Activated T-cell treated with anti-CD3 and anti-CD28 coated beads, Interleukin-2, amount 50 U/mL, for 24 hours (primary cell): Measurements from ENCODE around the gene SRXN1.

Experiments used
- DNase-seq: peaks from one replicate; pipeline ENCODE4 v3.0.0-alpha.2; 2020
- H3K27ac Mint-ChIP-seq: 2 replicates; pipeline ENCODE4 v1.8.0; 2020; ENCODE audit warnings: mild to moderate bottlenecking, mixed read lengths
- H3K27me3 Mint-ChIP-seq: 2 replicates; pipeline ENCODE4 v1.8.0; 2020; ENCODE audit warnings: mixed read lengths
- H3K36me3 Mint-ChIP-seq: 2 replicates; pipeline ENCODE4 v1.8.0; 2020; ENCODE audit warnings: low read depth, mixed read lengths
- H3K4me1 Mint-ChIP-seq: 2 replicates; pipeline ENCODE4 v1.8.0; 2020; ENCODE audit warnings: low read depth, mixed read lengths
- H3K4me3 Mint-ChIP-seq: 2 replicates; pipeline ENCODE4 v1.8.0; 2020; ENCODE audit warnings: mild to moderate bottlenecking, moderate library complexity, mixed read lengths
- H3K9me3 Mint-ChIP-seq: 2 replicates; pipeline ENCODE4 v1.8.0; 2020; ENCODE audit warnings: mixed read lengths

The SRXN1 gene

DNA sequence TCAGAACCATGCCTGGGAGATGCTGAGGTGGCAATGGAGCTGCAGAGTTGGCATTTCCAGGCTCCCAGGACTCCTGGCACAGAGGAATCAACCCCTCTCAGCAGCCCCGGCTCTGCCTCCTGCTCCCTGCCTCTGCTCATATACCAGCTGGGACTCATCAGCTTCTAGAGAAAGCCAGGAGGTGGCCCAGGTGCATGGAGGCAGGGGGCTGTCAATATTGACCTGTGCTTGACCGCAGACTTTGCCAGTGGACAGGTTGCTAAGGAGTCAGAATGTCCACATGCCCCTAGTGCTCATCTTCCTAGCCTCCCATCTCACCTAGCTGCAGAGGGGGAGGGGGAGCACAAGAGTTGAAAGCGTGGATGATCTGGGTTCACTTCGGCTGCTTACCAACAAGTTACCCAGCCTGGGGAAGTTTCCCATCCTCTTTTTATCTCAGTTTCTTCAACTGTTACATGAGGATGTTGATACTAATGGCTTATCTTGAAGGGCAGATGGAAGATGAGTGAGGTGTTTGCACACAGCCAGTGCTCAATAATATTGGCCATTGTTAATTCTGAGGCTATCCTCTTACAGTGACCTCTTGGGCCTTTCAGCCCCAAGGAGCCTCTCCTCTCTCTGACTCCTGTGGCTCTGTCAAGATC is 31.8 kb upstream of the SRXN1 start:
- Mint-ChIP-seq H3K9me3 (no peaks in the 10 kb centered on the region), H3K4me3 (no peak overlapping the region), H3K27ac (no peak overlapping the region), H3K27me3 (peaks cover 34% of the 10 kb centered on the region), H3K4me1 (no peaks in the 10 kb centered on the region), H3K36me3 (no peaks in the 10 kb centered on the region)
- no peak for DNase-seq

DNA sequence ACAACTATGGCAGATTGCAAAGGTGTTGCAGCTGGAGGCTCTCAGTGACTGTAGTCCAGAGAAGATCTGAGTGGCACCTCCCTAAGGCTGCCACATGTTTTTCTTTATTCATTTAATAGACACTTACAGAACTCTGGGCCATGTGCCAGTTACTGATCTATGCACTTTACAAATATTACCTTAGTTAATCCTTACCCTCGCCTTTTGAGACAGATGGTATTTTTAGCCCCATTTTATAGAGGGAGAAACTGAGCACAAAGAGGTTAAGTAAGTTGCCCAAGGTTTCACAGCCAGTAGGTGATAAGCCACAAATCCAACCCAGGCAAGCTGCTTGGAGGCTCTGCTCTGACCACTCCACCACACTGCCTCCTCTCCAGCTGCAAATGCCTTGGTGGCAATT is 29.1 kb upstream of the SRXN1 start:
- Mint-ChIP-seq H3K27me3 (peaks cover 45% of the 10 kb centered on the region), H3K4me3 (no peak overlapping the region), H3K27ac (no peak overlapping the region), H3K9me3 (no peaks in the 10 kb centered on the region), H3K36me3 (no peaks in the 10 kb centered on the region), H3K4me1 (no peaks in the 10 kb centered on the region)
- DNase-seq: no peak

DNA sequence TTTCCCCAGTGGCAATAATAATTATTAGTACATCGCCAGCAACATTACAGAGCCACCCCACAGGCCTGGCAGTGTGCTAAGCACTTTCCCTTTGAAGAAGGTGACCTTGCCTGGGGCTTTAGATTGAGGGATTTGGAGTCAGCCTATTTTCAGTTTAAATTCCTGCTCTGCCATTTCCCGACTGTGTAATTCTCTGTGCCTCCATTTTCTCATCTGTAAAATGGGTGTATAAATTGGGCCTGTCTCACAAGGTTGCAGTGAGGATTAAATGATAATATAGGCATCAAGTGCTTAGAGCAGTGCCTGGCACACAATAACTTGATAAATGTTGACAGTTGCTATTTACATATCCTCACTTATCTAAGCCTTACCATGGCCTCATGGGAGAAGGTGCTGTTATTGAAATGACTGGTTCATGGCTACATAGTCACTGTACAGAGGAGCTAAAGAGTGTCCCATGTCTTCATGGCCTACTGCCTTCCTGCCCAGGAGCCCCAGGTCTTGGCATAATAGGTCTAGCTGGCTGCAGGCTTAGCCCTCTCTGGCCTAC is 27.7 kb upstream of the SRXN1 start:
- H3K27ac Mint-ChIP-seq: no peak overlapping the region

DNA sequence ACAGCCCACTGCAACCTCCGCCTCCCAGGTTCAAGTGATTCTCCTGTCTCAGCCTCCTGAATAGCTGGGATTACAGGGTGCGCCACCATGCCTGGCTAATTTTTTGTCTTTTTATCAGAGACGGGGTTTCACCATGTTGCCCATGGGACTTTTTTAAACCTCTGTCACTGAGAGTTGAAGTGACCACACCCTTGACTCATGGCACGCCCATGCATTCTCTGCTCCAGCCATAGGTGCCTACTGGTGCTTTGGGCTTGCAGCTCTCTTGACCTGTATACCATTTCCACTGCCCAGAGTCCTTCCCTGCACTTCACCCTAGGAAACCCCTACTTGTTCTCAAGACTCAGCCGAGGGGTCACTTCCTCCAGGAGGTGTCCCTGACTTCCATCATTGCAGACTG is 25.0 kb upstream of the SRXN1 start:
- Mint-ChIP-seq H3K4me3 (no peak overlapping the region), H3K27me3 (peaks cover 78% of the 10 kb centered on the region), H3K27ac (no peak overlapping the region), H3K36me3 (no peaks in the 10 kb centered on the region), H3K9me3 (no peaks in the 10 kb centered on the region), H3K4me1 (peaks cover 6% of the 10 kb centered on the region)
- DNase-seq: no peak

More for the DNA sequence above, 27.7 kb upstream of the SRXN1 start:
- Mint-ChIP-seq H3K36me3 (no peaks in the 10 kb centered on the region), H3K4me3 (no peak overlapping the region), H3K27me3 (peaks cover 56% of the 10 kb centered on the region), H3K9me3 (no peaks in the 10 kb centered on the region), H3K4me1 (peaks cover 4% of the 10 kb centered on the region)
- no peak for DNase-seq

DNA sequence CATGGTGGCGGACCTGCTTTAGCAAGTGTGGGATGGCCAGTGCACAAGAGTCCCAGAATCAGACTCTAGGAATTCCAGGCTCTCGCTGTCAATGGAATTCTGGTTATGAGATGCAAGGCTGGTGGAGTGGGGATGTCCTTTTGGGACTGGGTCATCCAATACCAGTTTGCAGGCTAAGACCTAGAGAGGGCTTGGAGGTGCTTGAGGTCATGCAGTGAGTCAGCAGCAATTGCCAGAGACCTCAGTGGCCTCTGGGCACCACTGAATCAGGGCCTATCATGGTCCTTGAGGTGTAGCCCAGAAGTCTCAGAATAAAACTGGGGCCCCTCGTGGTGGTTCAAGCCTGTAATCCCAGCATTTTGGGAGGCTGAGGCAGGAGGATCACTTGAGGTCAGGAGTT is 24.0 kb upstream of the SRXN1 start:
- no peaks in the 10 kb centered on the region for H3K9me3 Mint-ChIP-seq
- no peak overlapping the region for H3K4me3 Mint-ChIP-seq
- peaks cover 6% of the 10 kb centered on the region for H3K4me1 Mint-ChIP-seq
- peaks cover 81% of the 10 kb centered on the region for H3K27me3 Mint-ChIP-seq
- H3K27ac Mint-ChIP-seq: no peak overlapping the region
- no peak for DNase-seq
- no peaks in the 10 kb centered on the region for H3K36me3 Mint-ChIP-seq

DNA sequence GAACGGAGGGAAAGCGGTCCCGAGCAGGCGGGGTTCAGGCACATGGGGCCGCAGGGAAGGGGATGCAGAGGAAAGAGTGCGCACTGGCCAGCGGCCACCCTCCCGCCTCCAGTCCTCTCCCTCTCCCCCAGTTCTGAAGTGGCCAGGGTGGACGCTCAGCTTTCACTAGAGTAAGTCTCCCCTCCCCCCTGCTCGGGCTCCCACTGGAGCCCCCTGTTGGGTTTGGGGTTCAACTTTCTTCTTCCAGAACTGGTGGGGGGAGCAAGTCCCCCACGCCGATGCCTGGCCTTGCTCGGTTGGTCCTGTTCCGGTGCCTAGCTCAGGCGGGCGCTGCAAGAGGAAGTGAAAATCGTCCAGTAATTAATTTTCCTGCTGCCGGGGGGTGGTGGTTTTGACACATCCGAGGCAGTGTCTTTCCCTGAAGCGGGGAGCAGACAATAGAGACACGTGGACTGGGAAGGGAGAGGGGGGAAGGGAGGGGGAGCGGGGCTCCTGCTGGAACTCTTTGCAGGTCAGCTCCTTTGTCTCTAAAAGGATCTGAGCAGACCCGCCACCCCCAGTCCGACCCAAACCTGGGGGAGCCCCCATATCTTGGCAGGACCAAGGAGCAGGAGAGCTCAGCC is 23.4 kb upstream of the SRXN1 start:
- peaks cover 6% of the 10 kb centered on the region for H3K4me1 Mint-ChIP-seq
- H3K4me3 Mint-ChIP-seq: no peak overlapping the region

DNA sequence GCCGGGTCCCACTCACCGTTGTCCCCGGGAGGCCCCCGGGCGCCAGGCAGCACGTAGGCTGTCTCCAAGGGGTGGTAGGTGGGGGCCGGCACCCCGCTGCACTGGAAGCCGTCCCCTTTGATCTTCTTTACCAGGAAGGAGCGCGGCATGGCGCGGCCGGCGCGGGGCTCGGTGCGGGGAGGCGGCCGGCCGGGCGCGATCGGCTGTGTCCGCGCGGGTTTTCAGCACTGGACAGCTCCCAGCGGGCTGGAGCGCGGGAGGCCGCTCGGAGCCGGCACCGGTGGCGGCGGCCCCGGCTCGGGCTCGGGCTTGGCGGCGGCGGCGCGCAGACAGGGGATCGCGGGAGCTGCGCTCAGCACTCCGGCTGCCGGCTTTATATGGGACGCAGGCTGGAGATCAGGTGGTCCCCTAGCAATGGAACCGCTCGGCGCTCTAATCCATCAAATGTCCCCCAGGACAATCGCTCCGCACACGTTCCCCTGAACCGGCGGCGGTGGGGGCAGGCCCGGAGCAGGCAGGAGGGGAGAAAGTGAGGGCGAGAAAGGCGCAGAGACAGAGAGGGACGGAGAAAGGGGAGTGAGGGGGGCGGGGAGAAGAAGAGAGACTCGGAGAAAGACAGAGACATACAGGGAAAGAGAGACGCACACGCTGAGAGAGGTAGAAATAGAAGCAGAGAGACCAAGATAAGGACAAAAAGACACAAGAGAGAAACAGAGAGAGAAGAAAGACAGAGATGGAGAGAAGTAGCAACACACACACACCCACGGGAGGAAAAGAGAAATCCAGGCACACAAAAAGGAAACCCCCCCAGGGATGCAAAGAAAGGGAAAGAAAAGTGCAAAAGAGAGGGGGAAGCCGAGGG is 22.7 kb upstream of the SRXN1 start, which contains the start of gene SCRT2:
SCRT2 (minus strand) TSS at position 350 of the 862 bp plus-strand sequence; CDS start at position 149, 201 bp downstream.
- H3K4me1 Mint-ChIP-seq: peaks cover 6% of the 10 kb centered on the region
- no peak within 1 kb of the TSS for H3K4me3 Mint-ChIP-seq
- H3K27ac Mint-ChIP-seq: no peak within 1 kb of the TSS
- DNase-seq: peak; percentile 78
- no peaks in the 10 kb centered on the region for H3K36me3 Mint-ChIP-seq
- H3K27me3 Mint-ChIP-seq: peaks cover 91% of the 10 kb centered on the region
- H3K9me3 Mint-ChIP-seq: no peaks in the 10 kb centered on the region

More for the DNA sequence above, 23.4 kb upstream of the SRXN1 start:
- no peak overlapping the region for H3K27ac Mint-ChIP-seq
- DNase-seq: no peak
- H3K9me3 Mint-ChIP-seq: no peaks in the 10 kb centered on the region
- H3K27me3 Mint-ChIP-seq: peaks cover 84% of the 10 kb centered on the region
- H3K36me3 Mint-ChIP-seq: no peaks in the 10 kb centered on the region

DNA sequence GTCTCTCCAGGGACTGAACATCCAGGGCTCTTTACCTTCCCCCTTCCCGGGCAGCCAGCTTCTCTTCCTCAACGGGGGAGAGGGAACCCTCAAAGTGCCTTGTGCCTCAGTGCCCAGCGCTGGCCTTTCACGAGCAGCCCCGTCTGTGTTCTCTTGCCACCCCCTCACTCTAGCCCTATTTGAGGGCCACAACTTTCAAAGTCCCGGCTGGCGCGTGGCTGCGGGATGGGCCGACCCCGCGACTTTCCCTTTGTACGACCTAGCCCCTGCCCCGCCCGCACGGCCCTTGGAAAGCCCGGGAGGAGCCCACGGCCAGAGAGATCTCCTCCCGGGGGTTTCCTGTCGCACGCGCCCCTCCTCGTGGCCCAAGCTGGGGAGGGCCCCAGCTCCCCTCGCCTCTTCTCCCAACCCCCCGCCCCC is 22.0 kb upstream of the SRXN1 start:
- H3K9me3 Mint-ChIP-seq: no peaks in the 10 kb centered on the region
- peaks cover 94% of the 10 kb centered on the region for H3K27me3 Mint-ChIP-seq
- H3K36me3 Mint-ChIP-seq: no peaks in the 10 kb centered on the region
- peaks cover 6% of the 10 kb centered on the region for H3K4me1 Mint-ChIP-seq
- no peak overlapping the region for H3K27ac Mint-ChIP-seq
- DNase-seq: no peak
- H3K4me3 Mint-ChIP-seq: no peak overlapping the region

DNA sequence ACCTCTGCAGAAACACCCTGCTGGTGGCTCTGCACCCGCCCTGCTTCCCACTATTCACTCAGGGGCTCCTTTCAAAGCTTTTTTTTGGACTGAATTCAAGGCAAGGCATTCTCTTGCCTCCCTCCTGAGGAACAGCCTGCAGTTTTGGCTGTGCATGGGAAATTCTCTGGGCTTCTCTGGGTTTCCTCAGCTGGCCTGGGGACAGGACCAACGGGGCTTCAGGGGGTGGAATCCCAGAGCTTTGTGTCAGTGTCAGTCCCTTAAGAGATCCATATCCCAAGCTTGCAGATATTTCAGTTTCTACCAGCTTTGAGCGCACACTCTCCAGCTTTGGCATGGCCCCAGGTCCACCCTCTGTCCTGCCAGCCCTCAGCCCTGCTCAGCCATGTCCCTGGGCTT is 20.6 kb upstream of the SRXN1 start:
- Mint-ChIP-seq H3K9me3 (no peaks in the 10 kb centered on the region), H3K4me3 (no peak overlapping the region), H3K27me3 (peaks cover 86% of the 10 kb centered on the region), H3K36me3 (no peaks in the 10 kb centered on the region), H3K4me1 (peaks cover 6% of the 10 kb centered on the region), H3K27ac (no peak overlapping the region)
- DNase-seq: no peak

DNA sequence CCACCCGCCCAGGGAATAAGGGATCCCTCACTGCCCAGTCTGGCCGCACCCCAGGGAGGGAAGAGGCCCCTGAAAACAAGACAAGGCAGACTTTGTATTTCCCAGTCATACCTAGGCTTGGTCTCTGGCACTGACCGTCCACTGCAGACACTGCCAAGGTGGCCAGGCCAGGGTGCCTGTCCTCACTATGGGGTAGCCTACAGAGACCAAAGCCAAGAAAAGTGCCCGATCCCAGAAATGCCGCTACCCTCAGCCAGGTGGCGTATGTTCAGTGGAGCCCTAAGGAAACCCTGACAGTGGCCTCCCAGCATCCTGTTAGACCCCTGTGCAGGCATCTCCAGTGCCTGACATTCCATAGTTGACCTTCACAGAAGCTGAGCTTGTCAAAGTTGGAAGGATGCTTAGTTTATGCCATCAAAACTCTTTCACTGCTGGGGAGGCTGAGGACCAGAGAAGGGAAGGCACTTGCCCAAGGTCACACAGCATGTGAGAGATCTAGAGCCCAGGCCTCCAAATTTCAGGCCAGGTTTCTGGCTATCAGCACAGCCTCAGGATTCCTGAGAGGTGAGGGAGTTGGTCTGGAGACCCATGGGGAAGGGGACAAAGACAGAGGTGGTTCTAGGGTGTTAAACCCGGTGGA is 20.1 kb upstream of the SRXN1 start:
- no peak overlapping the region for H3K27ac Mint-ChIP-seq
- peaks cover 6% of the 10 kb centered on the region for H3K4me1 Mint-ChIP-seq
- no peak overlapping the region for H3K4me3 Mint-ChIP-seq
- no peaks in the 10 kb centered on the region for H3K9me3 Mint-ChIP-seq
- H3K36me3 Mint-ChIP-seq: no peaks in the 10 kb centered on the region
- peaks cover 85% of the 10 kb centered on the region for H3K27me3 Mint-ChIP-seq
- DNase-seq: no peak

DNA sequence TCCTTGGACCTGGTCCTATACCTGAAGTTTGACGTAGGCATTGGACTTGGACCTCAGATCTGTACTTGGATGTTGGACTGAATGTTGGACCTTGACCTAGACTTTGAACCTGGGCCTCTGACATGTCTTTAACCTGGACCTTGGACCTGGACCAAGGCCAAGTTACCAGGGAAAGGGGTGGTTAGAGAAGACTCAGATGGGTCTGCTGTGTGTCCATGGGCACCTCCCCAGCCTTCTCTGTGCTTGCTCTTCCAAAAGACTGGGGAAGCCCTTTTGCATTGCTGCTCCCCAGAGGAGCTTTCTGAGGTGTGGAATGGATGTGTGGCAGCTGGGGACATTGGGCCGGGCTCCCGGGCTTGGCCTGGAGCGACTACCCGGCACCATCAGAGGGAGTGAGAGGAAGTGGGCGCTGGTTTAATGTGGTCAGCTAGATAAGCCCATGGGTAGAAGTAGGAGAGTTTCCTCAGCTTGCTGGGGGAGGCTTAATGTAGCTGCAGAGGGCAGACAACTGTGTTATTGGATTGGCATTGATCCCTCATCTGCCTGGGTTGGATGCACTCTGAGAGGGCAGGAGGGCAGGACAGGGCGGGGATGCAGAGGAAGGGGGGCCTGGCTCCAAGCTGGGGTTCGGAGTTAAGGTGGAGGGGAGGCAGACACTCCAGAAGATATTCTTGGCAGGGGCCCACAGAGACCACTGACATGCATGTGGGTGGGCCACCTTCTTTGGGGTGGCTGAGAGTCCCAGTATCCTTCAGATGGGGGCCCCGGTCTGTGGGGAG is 18.4 kb upstream of the SRXN1 start:
- Mint-ChIP-seq H3K27me3 (peaks cover 83% of the 10 kb centered on the region), H3K27ac (no peak overlapping the region), H3K4me3 (no peak overlapping the region), H3K9me3 (no peaks in the 10 kb centered on the region), H3K36me3 (no peaks in the 10 kb centered on the region), H3K4me1 (peaks cover 6% of the 10 kb centered on the region)
- DNase-seq: no peak

DNA sequence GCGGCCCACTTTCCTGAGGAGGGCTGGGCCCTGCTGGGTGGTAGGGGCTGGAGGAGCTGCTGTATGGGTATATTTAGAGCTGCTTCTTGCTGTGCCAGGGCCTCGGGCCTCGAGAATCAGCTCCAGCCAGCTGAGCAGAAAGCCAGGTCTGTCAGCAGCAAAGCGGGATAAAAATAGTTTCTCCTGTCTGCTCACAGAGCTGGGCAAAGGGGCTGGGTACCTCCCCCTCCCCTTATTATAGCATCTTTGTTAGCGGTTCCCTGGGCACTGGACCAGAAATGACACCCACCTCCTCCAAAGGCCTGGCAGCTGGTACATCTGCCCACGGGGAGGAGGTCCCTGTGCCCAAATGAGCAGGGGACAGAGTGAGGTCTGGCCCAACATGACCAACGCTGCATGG is 16.6 kb upstream of the SRXN1 start:
- no peak overlapping the region for H3K27ac Mint-ChIP-seq
- DNase-seq: no peak
- H3K27me3 Mint-ChIP-seq: peaks cover 88% of the 10 kb centered on the region
- H3K4me3 Mint-ChIP-seq: no peak overlapping the region
- no peaks in the 10 kb centered on the region for H3K4me1 Mint-ChIP-seq
- H3K9me3 Mint-ChIP-seq: no peaks in the 10 kb centered on the region
- no peaks in the 10 kb centered on the region for H3K36me3 Mint-ChIP-seq

DNA sequence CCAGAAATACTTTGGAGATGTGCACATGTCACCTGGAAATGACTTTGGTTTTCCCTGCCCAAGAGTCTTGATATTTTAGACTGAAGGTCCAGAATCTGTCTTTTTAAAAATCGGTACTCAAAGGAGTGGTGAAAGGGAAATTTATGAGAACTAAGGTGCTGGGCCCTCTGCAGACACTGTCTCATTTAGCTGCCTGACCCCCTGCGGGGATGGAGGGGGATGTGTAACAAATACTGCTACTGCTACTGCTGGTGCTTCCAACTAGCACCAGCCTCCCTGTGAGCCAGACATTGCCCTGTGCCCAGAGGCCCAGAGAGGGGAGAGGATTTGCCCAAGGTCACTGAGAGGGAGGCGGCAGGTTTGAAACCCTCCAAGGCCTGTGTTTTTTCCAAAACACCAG is 15.6 kb upstream of the SRXN1 start:
- Mint-ChIP-seq H3K4me1 (peaks cover 1% of the 10 kb centered on the region), H3K9me3 (no peaks in the 10 kb centered on the region), H3K27ac (no peak overlapping the region), H3K36me3 (no peaks in the 10 kb centered on the region), H3K27me3 (peaks cover 83% of the 10 kb centered on the region), H3K4me3 (no peak overlapping the region)
- DNase-seq: no peak

DNA sequence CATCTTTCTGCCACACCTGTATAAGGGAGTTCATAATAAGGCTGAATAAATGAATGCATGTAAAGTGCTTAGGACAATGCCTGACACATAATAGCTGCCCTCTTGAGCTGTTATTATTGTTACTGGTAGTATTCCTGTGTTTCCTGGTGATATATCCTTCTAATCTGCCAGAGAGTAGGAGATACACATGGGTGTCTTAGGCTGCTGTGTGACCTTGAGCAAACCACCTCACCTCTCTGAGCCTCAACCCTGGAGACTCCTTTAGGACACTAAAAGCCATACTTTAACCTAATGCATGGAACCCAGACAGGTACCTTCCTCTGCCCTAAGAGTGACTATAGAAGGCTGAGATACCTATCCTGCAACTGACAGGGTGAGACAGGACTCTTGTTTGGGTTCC is 15.1 kb upstream of the SRXN1 start:
- H3K27ac Mint-ChIP-seq: no peak overlapping the region
- no peak overlapping the region for H3K4me3 Mint-ChIP-seq
- DNase-seq: no peak
- peaks cover 83% of the 10 kb centered on the region for H3K27me3 Mint-ChIP-seq
- H3K9me3 Mint-ChIP-seq: no peaks in the 10 kb centered on the region
- no peaks in the 10 kb centered on the region for H3K36me3 Mint-ChIP-seq
- H3K4me1 Mint-ChIP-seq: peaks cover 3% of the 10 kb centered on the region
